ENCODE measurements around the gene VAV1.

- TF ChIP-seq CBX3 (IDR thresholded peaks at IDR 0.05; ENCODE audit: borderline replicate concordance, low read depth) (no peak), SP1 (IDR thresholded peaks at IDR 0.05; ENCODE audit: low read depth, low read length) (no peak)
These were observed 47.7 kb downstream of the VAV1 start for GRCh38 chr19:6820237-6820636.

All from GM12878 (cell line).